ENCODE data around the gene CD79B.
A peak's percentile ranks its signal among the peaks of the same experiment; 100 is the strongest.

Gene CD79B

DNA sequence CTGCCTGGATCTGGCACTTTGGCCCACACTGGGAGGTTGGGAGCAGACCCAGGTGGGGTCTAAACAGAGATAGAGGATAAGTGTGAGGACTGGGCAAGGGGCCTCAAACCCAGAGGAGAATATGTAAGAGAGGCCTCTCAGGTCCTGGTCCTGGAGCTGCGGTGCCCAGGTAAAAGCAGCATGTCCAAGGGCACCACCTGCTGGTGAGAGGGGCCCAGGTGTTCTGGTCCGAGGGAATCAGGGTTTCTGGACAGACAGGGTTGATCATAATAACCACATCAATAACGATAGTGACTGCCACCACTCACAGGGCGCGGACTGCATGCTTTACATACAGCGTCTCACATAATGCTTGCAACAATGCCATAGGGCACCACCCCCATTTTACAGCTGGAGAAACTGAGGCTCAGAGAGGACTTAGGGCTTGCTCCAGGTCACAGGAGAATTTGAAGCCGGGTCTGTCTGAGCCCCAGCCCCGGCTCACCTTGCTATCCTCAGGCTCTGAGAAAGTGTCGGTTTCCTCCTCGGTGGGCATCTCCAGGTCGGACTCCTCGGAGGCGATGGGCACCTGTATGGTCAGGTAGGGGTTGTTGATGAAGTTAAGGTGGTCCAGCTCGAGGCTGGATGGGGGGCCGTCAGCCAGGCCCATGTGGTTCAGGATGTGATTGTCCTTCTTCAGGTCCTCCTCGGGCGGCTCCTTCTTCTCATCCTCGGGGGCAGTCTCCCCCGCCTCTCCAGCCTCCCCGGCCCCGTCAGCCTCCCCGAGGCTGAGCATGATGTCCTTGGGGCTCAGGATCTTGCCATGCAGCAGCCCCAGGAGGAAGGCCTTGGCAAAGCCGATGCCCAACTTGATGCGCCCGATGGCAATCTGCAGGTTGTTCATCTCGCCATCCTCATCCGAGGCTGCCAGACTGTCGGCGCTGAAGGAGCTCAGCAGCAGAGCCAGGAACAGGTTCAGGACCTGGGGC, 19.1 kb upstream of the CD79B start:
- no peak for DNase-seq

DNA sequence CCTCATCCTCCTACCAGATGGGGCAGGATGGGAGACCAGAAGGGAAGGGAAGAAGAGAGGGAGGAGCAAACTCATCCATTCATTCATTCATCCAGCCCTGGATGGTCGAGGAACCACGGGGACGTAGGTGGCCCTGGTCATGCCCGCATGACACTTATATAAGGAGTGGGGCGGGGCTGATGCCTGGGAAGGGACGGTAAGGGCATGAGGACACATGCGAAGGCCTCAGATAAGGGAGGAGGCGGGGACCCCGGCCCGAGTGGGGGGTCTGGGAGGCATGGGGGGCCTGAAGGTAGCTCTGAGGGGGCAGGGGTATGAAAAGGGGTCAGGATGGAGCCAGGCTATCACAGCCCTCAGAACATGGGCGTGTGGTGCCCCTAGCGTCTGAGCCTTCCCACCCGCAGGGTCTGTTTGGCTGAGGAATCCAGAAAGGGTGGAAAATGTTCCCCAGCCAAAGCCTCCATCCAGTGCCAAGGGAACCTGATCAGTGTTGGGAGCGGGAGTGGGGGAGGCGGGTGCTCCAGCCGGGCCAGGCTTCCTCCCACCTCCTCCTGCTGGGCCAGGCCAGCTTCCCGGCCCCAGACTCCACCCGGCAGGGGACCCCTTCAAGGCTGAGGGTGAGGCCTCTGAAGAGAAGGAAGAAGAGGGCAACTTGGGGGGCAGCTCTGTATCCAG, 17.6 kb upstream of the CD79B start:
- no peak for DNase-seq

DNA sequence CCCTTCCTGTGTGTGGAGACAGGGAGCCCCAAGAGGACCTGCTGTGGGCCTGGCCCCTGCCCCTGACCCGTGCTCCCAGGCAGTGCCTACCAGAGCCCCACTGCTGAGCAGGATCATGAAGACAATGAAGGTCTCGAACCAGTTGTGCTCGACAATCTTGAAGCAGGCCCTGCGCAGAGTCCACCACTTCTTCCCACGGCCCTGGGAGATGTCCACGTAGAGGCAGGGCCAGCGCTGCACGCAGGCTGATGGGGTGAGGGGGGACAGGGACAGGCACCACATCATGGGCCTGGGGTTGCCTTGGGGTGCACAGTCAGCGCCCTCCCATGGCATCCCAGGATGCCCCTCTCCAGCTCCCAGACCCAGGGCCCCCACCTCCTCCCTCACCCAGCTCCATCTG, 16.4 kb upstream of the CD79B start:
- no peak for DNase-seq

DNA sequence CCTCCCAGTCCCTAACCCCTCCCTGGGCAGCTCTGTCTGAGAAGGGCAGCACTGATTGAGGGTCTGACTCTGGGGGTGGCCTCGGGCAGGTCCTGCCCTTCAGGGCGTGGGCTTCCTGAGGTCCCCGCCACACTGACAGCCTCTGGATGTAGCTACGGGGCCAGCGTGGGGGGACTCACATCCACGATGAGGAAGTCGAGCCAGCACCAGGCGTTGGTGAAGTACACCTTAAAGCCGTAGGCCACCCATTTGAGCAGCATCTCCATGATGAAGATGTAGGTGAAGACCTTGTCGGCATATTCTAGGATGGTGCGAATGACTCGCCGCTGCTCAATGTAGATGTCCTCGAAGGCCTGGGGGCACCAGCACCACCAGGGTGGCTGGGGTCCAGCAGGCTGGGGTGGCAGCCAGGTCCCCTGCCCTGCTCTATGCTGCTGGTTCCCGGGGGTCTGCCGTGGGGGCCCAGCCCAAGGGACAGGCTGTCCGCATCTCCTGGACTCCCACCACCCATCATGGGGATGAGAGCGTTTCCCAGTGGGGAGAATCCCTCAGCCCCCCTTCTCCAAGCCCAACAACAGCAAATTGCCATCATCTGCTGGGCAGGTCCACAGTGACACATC, 15.7 kb upstream of the CD79B start:
- no peak for DNase-seq

- peak; percentile 69 for DNase-seq
Measured at GRCh38 chr17:63946440-63947363, 14.6 kb upstream of the CD79B start.

DNA sequence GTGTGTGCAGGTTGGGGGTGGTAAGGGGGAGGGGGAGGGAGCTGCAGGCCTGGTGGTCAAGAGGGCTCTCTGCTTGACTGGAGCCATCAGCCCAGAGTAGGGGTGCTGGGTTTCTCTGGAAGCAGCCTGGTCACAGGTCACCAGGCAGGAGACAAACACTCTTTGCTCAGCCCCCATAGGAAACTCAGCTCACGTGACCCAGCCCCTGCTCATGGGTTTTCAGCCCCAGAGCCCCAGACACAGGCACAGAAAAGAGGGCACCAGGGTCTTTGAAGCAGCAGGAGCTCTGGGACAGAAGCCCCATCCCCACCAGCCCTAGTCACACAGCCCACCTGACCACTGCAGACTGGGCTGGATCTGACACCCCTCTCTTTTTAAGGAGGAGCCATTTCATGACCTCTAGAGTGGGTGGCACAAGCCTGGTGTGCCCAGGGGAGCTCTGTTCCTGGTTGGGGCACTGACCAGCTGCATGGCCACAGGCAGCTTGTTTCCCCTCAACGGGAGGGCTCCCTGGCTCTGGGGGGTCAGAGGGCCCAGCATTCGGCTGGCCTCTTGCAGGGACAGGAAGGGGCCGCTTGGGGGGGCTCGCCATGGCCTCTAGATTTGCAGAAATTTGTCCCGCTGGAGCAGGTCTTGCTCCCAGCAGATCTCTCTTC, 13.8 kb upstream of the CD79B start:
- no peak for DNase-seq

GRCh38 chr17:63944736-63945499, 12.8 kb upstream of the CD79B start:
- DNase-seq = no peak

DNA sequence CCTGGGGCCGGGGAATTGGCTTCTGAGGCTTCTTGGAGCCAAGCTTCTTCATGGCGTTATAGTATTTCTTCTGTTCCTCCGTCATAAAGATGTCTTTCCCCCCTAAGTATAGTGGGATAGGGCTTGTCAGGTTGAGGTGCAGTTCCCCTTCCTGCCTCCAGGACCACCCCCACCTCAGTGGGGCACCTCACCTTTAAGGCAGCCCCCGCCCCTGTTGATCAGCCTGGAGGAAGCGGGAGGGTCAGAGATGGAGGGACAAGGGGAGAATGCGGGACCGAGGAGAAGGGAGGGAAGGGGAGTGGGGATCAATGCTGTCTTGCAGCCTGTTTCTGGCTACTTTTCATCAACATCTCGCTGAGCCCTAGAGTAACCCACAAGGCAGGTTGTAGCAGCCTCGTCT, 11.6 kb upstream of the CD79B start:
- DNase-seq = no peak

- DNase-seq = no peak
Measured at GRCh38 chr17:63942309-63942985, 10.3 kb upstream of the CD79B start.

GRCh38 chr17:63941751-63942150, 9.6 kb upstream of the CD79B start:
- DNase-seq = no peak

- DNase-seq = no peak
Measured at GRCh38 chr17:63941162-63941561, 9.0 kb upstream of the CD79B start.

DNA sequence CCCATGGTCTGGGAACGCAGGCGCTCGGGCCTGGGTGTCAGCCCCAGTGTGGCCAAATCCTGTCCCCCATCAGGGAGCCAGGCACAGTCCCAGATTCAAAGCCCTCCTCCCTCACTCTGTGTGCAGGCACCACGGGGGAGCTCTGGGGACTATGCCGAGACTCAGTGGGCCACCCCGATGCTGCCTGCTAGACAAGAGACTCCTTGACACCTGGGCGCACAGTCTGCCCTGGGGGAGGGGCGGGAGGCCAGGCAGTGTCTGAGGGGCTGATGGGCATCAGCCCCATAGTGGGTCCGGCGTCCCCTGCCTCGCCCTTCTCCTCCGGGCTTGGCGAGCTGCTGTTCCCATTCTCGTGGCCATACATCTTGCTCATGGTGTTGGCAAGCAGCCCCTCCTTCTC, 8.5 kb upstream of the CD79B start:
- no peak for DNase-seq

- no peak for DNase-seq
Measured at GRCh38 chr17:63939884-63940283, 7.8 kb upstream of the CD79B start.

DNA sequence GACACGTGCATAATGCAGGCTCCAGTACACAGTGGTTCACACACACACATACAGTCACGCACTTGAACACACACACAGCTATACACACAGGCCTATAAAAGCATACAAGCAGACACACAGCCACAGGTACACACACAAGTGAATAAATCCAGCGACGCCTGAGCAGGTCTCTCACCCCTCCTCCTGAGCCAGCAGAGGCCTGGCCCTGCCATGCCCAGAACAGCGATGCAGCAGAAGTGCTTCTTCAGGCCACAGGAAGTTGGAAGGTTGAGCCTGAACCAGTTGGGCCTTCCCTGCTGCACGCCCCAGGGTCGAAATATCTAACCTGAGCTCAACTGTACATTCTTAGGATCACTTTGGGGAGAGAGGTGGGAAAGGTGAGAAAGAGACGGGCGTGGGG, 7.3 kb upstream of the CD79B start:
- no peak for DNase-seq

GRCh38 chr17:63937920-63938319, 5.8 kb upstream of the CD79B start:
- no peak for DNase-seq

DNA sequence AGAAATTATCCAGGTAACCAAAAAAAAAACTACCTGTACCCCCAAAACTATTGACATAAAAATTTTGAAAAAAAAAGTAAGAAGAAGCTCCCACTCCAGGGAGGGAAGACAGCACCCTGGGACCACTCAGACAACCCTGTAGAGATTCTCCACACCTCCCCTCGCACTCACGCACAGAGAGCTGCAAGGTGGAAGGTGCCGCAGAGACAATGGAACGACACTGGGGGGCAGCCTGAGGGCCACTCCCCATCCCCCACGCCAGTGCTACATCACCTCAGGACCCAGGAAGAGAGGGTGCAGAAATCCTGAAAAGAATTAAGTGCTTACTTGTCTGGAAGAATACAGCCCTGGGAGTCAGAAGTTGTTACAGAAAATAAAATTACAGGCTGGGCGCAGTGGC, 5.2 kb upstream of the CD79B start:
- no peak for DNase-seq

DNA sequence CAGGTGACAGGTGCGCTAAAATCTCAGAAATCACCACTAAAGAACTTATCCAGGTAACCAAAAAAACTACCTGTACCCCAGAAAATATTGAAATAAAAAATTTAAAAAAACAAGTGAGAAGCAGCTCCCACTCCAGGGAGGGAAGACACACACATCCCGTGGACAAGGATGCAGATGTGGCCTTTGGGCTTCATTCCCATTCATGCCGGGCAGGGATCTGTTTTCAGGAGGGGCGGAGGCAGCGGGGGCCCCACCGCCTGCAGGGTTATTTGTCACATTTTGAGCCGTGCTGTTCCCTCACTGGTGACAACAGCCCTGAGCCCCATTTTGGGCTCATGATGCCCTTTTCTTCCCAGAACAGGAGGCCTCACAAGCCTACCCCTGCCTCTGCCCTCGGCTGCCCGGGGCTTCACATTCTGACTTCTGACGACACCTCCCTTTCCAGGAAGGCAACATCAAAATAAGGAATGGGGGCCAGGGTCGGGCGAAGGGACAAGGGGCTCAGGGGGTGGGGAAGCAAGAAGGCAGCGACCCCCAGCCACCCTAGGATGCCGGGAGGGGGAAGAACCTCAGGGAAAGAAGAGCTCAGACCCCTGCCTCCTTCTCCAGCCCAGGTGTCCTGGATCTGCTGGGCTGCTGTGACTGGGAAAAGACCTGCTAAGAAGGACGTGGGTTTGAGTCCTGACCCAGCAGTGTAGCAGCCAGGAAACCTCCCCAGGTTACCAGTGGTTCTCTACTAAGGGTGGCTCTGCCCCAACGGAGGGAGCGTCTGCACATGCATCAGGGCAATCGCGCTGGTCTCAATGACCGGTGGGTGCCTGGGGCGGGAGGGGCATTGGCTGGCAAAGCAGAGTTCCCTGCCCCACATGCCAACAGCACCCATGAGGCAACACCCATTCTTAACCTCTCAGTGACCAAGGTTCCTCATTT, 2.3 kb upstream of the CD79B start:
- no peak for DNase-seq

DNA sequence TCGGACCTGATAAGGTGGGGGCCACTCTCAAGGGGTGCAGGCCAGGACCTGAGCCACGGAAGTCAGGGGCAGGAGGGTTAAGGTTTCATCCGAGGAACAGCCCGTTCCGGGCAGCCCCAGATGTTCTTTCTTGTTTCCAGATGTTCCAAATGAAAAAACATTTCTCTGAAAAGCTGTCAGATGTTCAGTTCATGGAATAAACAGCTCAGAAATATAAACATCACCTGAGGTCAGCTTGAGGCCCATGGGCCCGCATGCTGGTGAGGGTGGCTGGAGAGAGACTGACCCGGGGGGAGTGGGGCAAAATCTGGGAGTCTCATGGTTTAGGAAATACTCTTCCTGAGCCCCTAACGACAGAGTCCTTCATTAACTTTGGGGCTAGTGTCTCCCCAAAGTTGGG, 1.5 kb upstream of the CD79B start:
- no peak for DNase-seq

GRCh38 chr17:63932721-63933120, 590 bp upstream of the CD79B start:
- DNase-seq = no peak
